Karpas-422 (cell line): ENCODE data around the gene FUNDC2. TPM values are rescaled to one million over a fixed set of nuclear protein-coding genes. Genes with fewer than 3 reads are reported as not detected.
"Not testable (repeated sequence)": the region's sequence is repeated elsewhere in the genome, so short reads cannot be mapped to it uniquely, and the experiment has no call there.

ENCODE experiments used
- DNase-seq: peaks from one replicate; pipeline ENCODE4 v3.0.0-alpha.2; 2015
- H2AFZ ChIP-seq: fragments of 200-600 bp; sonication (generic); 2 replicates; pipeline ENCODE4 v1.6.1; 2014; ENCODE audit warnings: antibody characterized with exemption, low read length, mixed read lengths
- H3K27ac ChIP-seq: fragments of 200-600 bp; sonication (generic); 2 replicates; pipeline ENCODE4 v1.5.1; 2014; ENCODE audit warnings: mild to moderate bottlenecking, low read length, moderate library complexity
- H3K27me3 ChIP-seq: fragments of 200-600 bp; sonication (generic); 2 replicates; pipeline ENCODE4 v1.6.1; 2014; ENCODE audit warnings: low read length, mixed read lengths
- H3K36me3 ChIP-seq: fragments of 200-600 bp; sonication (generic); 2 replicates; pipeline ENCODE4 v1.6.1; 2014; ENCODE audit warnings: low read length, mixed read lengths; ENCODE audit not compliant: insufficient read depth
- H3K4me1 ChIP-seq: fragments of 200-600 bp; sonication (generic); 2 replicates; pipeline ENCODE4 v1.6.1; 2014; ENCODE audit warnings: mild to moderate bottlenecking, low read length, mixed read lengths
- H3K4me2 ChIP-seq: fragments of 200-600 bp; sonication (generic); 2 replicates; pipeline ENCODE4 v1.6.1; 2014; ENCODE audit warnings: low read length, low read depth, mild to moderate bottlenecking; ENCODE audit not compliant: poor library complexity, severe bottlenecking
- H3K4me3 ChIP-seq: fragments of 200-600 bp; sonication (generic); 2 replicates; pipeline ENCODE4 v1.5.1; 2014; ENCODE audit warnings: mild to moderate bottlenecking, antibody characterized with exemption, low read length, mixed read lengths
- H3K79me2 ChIP-seq: fragments of 200-600 bp; sonication (generic); 2 replicates; pipeline ENCODE4 v1.6.1; 2014; ENCODE audit warnings: mild to moderate bottlenecking, low read length, mixed read lengths
- H3K9ac ChIP-seq: fragments of 200-600 bp; sonication (generic); 2 replicates; pipeline ENCODE4 v1.6.0; 2014; ENCODE audit warnings: low read length
- H3K9me2 ChIP-seq: fragments of 200-600 bp; sonication (generic), shearing (Covaris generic); replicated peaks from 2 replicates; pipeline ENCODE4 v1.6.0; 2014; ENCODE audit warnings: mild to moderate bottlenecking, low read length, moderate library complexity; ENCODE audit not compliant: insufficient read depth
- H3K9me3 ChIP-seq: fragments of 300-700, 200-600 bp; sonication (generic); 2 replicates; pipeline ENCODE4 v1.6.1; 2014; ENCODE audit warnings: low read length, mixed read lengths
- H4K20me1 ChIP-seq: fragments of 200-600 bp; sonication (generic); 2 replicates; pipeline ENCODE4 v1.6.1; 2014; ENCODE audit warnings: mild to moderate bottlenecking, antibody characterized with exemption, low read length, low read depth; ENCODE audit not compliant: insufficient read depth
- total RNA-seq: library from RNA; depleted of rRNA; stranded (reverse); fragments of >200 nt; shearing (Covaris generic); gene quantifications from 2 replicates; pipeline ENCODE4 v1.2.3, GENCODE V29; 2014; ENCODE audit warnings: low replicate concordance

Gene FUNDC2
- total RNA-seq, 1 experiment from 2014 or later = 55.2 TPM

GRCh38 chrX:155006913-155007671 lies 19.6 kb upstream of the FUNDC2 start:
- not testable (repeated sequence) for H3K4me2 ChIP-seq, H3K27me3 ChIP-seq, H3K79me2 ChIP-seq, H3K36me3 ChIP-seq, H3K9me3 ChIP-seq, H3K9ac ChIP-seq, H3K4me1 ChIP-seq, H3K4me3 ChIP-seq, H3K27ac ChIP-seq, H4K20me1 ChIP-seq, H3K9me2 ChIP-seq, DNase-seq, H2AFZ ChIP-seq

GRCh38 chrX:155008578-155008977 lies 18.1 kb upstream of the FUNDC2 start:
- H3K27ac ChIP-seq, H3K4me1 ChIP-seq, DNase-seq, H4K20me1 ChIP-seq, H3K4me2 ChIP-seq, H3K9me2 ChIP-seq, H3K9ac ChIP-seq, H2AFZ ChIP-seq, H3K9me3 ChIP-seq, H3K79me2 ChIP-seq, H3K4me3 ChIP-seq, H3K27me3 ChIP-seq, H3K36me3 ChIP-seq: not testable (repeated sequence)

GRCh38 chrX:155009994-155010472 lies 16.6 kb upstream of the FUNDC2 start:
- Histone ChIP-seq H3K4me1 (no peaks in the 10 kb centered on the region), H4K20me1 (no peaks in the 10 kb centered on the region), H3K27me3 (no peaks in the 10 kb centered on the region), H3K4me2 (no peak overlapping the region), H3K4me3 (no peak overlapping the region), H3K9me3 (no peaks in the 10 kb centered on the region), H3K27ac (no peak overlapping the region), H3K79me2 (no peaks in the 10 kb centered on the region), H3K9ac (no peak overlapping the region), H3K36me3 (no peaks in the 10 kb centered on the region), H3K9me2 (no peaks in the 10 kb centered on the region), H2AFZ (no peak overlapping the region)
- DNase-seq = no peak

GRCh38 chrX:155020591-155020990 lies 6.1 kb upstream of the FUNDC2 start:
- H3K9me2 ChIP-seq = no peaks in the 10 kb centered on the region
- no peak overlapping the region for H3K4me3 ChIP-seq
- H3K4me2 ChIP-seq = no peak overlapping the region
- H3K4me1 ChIP-seq = peaks cover 15% of the 10 kb centered on the region
- H3K9ac ChIP-seq = no peak overlapping the region
- no peaks in the 10 kb centered on the region for H3K36me3 ChIP-seq
- DNase-seq = no peak
- no peaks in the 10 kb centered on the region for H4K20me1 ChIP-seq
- no peaks in the 10 kb centered on the region for H3K9me3 ChIP-seq
- H3K27me3 ChIP-seq = no peaks in the 10 kb centered on the region
- H3K79me2 ChIP-seq = no peaks in the 10 kb centered on the region
- H2AFZ ChIP-seq = no peak overlapping the region
- H3K27ac ChIP-seq = no peak overlapping the region

- H2AFZ ChIP-seq = no peak within 1 kb of the TSS
- H3K79me2 ChIP-seq = no peaks in the 10 kb centered on the region
- H3K27me3 ChIP-seq = no peaks in the 10 kb centered on the region
- H3K4me2 ChIP-seq = peak within 1 kb of the TSS; percentile 2
- no peak within 1 kb of the TSS for H3K4me3 ChIP-seq
- H3K9ac ChIP-seq = no peak within 1 kb of the TSS
- H3K27ac ChIP-seq = no peak within 1 kb of the TSS
- H3K9me3 ChIP-seq = no peaks in the 10 kb centered on the region
- no peaks in the 10 kb centered on the region for H3K36me3 ChIP-seq
- H3K9me2 ChIP-seq = no peaks in the 10 kb centered on the region
- peaks cover 18% of the 10 kb centered on the region for H3K4me1 ChIP-seq
- DNase-seq = no peak
- no peaks in the 10 kb centered on the region for H4K20me1 ChIP-seq
Observed at GRCh38 chrX:155022585-155022984, 4.1 kb upstream of the FUNDC2 start, which contains the start of gene F8. F8 (minus strand) TSS chrX:155022723; CDS start chrX:155022552, 171 bp downstream.

- H3K79me2 ChIP-seq = peaks cover 15% of the 10 kb centered on the region
- H3K4me2 ChIP-seq = no peak overlapping the region
- H2AFZ ChIP-seq = no peak overlapping the region
- H3K9ac ChIP-seq = no peak overlapping the region
- no peaks in the 10 kb centered on the region for H3K9me3 ChIP-seq
- H3K36me3 ChIP-seq = no peaks in the 10 kb centered on the region
- H4K20me1 ChIP-seq = no peaks in the 10 kb centered on the region
- H3K4me3 ChIP-seq = no peak overlapping the region
- peaks cover 28% of the 10 kb centered on the region for H3K4me1 ChIP-seq
- no peak overlapping the region for H3K27ac ChIP-seq
- no peak for DNase-seq
- no peaks in the 10 kb centered on the region for H3K27me3 ChIP-seq
- H3K9me2 ChIP-seq = no peaks in the 10 kb centered on the region
Observed at GRCh38 chrX:155023907-155024833, 2.5 kb upstream of the FUNDC2 start.

- Histone ChIP-seq H3K27me3 (no peaks in the 10 kb centered on the region), H3K9me2 (no peaks in the 10 kb centered on the region), H3K27ac (peak overlapping the region; percentile 87), H3K9me3 (no peaks in the 10 kb centered on the region), H3K4me1 (peaks cover 28% of the 10 kb centered on the region), H3K79me2 (peaks cover 35% of the 10 kb centered on the region), H3K9ac (peak overlapping the region; percentile 75), H3K4me3 (peak overlapping the region; percentile 67), H4K20me1 (no peaks in the 10 kb centered on the region), H3K36me3 (no peaks in the 10 kb centered on the region), H2AFZ (0 out of 2 replicates have a peak overlapping the region, but pooled peaks have one; percentile 50), H3K4me2 (peak overlapping the region; percentile 80)
- DNase-seq = no peak
Observed at GRCh38 chrX:155026420-155026726, 271 bp upstream of the FUNDC2 start.

- peaks cover 43% of the 10 kb centered on the region for H3K79me2 ChIP-seq
- peaks cover 22% of the 10 kb centered on the region for H3K4me1 ChIP-seq
- peak overlapping the region; percentile 73 for H3K4me2 ChIP-seq
- DNase-seq = peak; percentile 68
- H3K27ac ChIP-seq = peak overlapping the region; percentile 91
- H3K9ac ChIP-seq = peak overlapping the region; percentile 84
- no peaks in the 10 kb centered on the region for H4K20me1 ChIP-seq
- H3K27me3 ChIP-seq = no peaks in the 10 kb centered on the region
- H3K36me3 ChIP-seq = no peaks in the 10 kb centered on the region
- H3K4me3 ChIP-seq = peak overlapping the region; percentile 78
- no peaks in the 10 kb centered on the region for H3K9me3 ChIP-seq
- H2AFZ ChIP-seq = no peak overlapping the region
- H3K9me2 ChIP-seq = no peaks in the 10 kb centered on the region
Observed at GRCh38 chrX:155027509-155028066, 944 bp downstream of the FUNDC2 start.
